ENCODE measurements around the gene ALCAM.

Gene ALCAM

DNA sequence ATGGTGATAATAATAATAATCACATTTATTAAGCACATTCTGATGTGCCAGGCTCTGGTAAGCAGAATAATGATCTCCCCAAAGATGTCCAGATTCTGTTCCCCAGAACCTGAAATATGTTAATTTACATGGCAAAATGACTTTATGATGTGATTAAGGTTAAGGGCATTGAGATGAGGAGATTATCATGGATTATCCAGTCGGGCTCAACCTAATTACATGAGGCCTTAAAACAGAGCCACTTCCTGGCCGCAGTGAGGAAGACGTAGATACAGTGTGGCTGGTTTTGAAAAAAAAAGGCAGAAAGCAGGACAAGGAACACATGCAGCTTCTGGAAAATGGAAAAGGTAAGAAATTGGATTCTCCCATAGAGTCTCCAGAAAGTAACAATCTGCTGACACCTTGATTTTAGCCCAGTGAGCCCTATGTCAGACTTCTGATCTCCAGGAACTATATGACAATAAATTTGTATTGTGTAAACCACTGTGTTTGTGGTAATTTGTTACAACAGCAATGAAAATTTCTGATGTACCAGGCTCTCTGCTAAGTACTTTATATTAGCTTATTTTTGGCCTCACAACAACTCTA lies 126.7 kb downstream of the ALCAM start:
- DNase-seq (ENCODE audit: low read depth) = no peak

DNA sequence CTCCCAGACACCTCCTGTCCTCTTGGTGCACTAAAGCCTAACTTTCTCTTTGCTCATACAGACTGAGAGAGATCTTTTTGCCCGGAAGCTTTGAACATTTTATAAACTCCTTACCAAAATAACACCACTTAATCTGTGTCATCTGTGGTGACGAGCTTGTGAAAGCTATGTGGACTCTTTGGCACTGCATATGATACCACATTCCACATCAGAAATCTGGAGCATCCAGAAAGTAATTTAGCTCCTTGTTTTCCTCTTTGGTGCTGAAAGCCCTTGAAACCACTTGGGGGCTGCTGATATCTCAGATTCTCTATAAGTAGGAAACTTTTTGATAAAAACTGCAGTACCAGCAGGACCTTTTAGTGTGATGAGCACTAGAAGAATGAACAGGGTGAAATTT lies 128.3 kb downstream of the ALCAM start:
- no peak for DNase-seq (ENCODE audit: low read depth)

GRCh38 chr3:105496343-105496742 lies 129.6 kb downstream of the ALCAM start:
- DNase-seq (ENCODE audit: low read depth) = no peak

GRCh38 chr3:105497386-105497785 lies 130.7 kb downstream of the ALCAM start:
- DNase-seq (ENCODE audit: low read depth) = no peak

- DNase-seq (ENCODE audit: low read depth) = no peak
Observed at GRCh38 chr3:105499961-105500360, 133.3 kb downstream of the ALCAM start.

GRCh38 chr3:105502333-105502732 lies 135.6 kb downstream of the ALCAM start:
- no peak for DNase-seq (ENCODE audit: low read depth)

- DNase-seq (ENCODE audit: low read depth) = no peak
Observed at GRCh38 chr3:105503191-105503593, 136.5 kb downstream of the ALCAM start.

DNA sequence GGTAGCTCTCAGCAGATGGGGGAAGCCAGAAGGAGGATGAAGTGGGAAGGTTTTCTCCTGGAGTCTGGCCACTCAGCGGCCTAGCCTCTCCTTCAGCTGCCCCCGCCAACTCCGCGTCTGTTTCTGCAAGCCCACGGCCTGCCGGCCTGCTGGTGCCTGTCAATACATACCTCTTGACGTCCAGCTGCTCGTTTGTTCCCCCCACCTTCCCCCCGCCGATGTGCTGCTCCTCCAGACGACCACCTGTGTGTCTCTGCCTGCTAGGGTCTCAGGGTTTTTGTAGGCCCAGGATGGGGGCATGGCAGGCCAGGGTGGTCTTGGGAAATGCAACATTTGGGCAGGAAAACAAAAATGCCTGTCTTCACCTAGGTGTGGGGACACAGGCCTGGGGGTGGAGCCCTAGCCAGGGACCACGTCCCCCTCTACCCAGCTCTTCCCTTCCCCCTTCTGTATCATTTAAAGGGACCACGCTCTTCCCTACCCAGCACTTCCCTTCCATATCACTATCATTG lies 137.8 kb downstream of the ALCAM start:
- no peak for DNase-seq (ENCODE audit: low read depth)

- no peak for DNase-seq (ENCODE audit: low read depth)
Observed at GRCh38 chr3:105505170-105505569, 138.5 kb downstream of the ALCAM start.

- no peak for DNase-seq (ENCODE audit: low read depth)
Observed at GRCh38 chr3:105511031-105511430, 144.3 kb downstream of the ALCAM start.

DNA sequence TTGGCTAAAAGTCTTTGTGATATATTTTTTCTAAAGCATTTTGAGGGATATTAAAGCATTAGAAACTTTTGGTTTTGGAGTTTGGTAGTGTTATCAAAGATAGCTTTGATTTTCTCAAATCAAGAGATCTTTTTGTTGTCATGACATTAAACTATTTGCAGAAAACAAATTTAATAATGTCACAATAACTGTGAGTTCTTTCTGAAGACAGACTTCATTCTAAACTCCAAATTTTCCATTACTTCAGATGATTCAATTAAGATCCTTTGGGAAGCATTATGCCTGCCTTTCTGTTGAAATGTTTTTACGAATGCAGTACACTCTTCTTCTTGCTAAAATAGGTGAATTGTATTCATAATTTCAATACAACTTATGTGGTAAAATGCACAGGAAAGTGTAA lies 145.4 kb downstream of the ALCAM start:
- DNase-seq (ENCODE audit: low read depth) = no peak

DNA sequence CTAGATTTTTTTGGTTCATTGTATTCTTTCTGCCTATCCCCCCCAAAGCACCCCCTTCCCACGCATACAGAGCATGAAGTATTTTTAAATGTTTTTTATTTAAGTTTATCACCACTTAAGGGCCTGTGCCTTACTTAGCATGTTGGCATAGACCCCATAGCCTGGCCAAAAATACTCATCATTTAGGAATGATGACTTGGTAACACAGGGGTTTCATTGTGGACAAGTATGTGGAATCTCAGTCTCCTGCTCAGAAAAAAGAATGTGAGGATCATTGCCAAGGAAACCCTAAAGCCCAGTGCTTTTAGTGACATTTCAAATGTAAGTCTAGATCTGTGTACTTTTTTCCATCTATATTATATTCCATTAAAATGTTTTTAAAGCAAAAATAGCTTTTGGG lies 146.3 kb downstream of the ALCAM start:
- DNase-seq (ENCODE audit: low read depth) = no peak

GRCh38 chr3:105513886-105514285 lies 147.2 kb downstream of the ALCAM start:
- no peak for DNase-seq (ENCODE audit: low read depth)

GRCh38 chr3:105515372-105515771 lies 148.7 kb downstream of the ALCAM start:
- DNase-seq (ENCODE audit: low read depth) = no peak

DNA sequence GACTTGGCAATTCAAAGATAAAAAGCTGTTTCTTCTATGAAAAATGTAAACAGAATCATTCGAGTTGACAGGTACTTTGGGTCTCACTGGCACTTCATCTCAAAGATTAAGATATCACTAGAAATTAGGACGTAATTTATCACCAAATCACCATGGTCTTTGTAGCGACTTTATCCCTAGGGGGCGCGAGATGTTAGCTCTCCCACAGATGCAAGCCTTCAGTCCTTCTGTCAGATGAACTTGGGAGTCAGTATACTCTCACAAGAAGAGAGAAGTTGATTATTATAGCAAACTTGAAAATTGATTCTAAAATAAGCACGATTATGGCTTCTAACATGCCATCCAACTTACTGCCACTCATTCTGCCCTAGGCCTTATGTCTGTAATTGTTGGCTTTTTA lies 150.3 kb downstream of the ALCAM start:
- DNase-seq (ENCODE audit: low read depth) = no peak

- no peak for DNase-seq (ENCODE audit: low read depth)
Observed at GRCh38 chr3:105518203-105518602, 151.5 kb downstream of the ALCAM start.

DNA sequence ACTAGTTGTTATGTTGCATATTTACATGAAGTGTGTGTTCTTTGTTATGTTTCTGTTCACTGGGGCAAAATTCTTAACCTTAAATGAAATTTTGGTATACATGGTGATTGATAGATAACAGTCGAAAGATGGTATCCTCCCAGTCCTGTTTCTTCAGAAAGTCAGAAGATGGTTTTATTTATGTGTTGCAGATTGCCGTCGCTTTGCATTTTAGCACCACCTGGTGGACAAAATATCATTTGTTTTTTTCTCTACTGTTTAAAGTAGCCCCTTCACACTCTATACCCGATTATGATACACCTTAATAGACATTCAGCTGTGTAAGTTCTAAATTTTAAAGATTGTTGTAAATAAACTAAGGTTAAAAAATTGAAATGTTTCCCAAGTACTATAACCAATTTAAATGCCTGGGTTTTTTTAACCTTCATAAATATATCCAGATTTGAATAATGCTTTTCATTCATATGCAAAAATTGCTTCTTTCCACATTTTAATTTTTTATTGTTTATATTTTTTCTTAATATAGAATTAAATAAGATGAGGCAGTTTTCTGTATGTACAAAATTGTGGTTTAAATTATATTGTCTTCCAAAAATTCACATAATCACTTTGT lies 152.2 kb downstream of the ALCAM start:
- peak; percentile 5 for DNase-seq (ENCODE audit: low read depth)

DNA sequence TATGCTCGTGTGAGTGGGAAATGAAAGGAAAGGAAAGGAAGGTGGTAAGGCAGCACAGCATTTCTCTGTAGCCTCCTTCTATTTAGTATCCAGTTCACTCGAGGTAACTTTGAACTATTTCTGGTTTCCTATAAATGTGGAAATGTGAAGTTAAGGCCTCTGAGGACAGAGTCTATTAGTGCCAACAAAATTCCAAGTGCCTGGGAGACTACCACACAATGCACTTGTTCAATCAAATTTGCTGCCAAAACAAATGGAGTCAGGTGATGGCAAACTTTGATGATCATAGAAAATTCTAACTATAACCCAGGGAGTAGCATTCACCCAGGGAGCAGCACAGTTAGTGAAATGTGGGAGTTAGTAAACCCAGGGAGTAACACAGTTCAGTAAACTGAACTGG lies 155.1 kb downstream of the ALCAM start:
- DNase-seq (ENCODE audit: low read depth) = no peak

- DNase-seq (ENCODE audit: low read depth) = no peak
Observed at GRCh38 chr3:105523501-105523900, 156.8 kb downstream of the ALCAM start.

- no peak for DNase-seq (ENCODE audit: low read depth)
Observed at GRCh38 chr3:105525531-105525930, 158.8 kb downstream of the ALCAM start.

DNA sequence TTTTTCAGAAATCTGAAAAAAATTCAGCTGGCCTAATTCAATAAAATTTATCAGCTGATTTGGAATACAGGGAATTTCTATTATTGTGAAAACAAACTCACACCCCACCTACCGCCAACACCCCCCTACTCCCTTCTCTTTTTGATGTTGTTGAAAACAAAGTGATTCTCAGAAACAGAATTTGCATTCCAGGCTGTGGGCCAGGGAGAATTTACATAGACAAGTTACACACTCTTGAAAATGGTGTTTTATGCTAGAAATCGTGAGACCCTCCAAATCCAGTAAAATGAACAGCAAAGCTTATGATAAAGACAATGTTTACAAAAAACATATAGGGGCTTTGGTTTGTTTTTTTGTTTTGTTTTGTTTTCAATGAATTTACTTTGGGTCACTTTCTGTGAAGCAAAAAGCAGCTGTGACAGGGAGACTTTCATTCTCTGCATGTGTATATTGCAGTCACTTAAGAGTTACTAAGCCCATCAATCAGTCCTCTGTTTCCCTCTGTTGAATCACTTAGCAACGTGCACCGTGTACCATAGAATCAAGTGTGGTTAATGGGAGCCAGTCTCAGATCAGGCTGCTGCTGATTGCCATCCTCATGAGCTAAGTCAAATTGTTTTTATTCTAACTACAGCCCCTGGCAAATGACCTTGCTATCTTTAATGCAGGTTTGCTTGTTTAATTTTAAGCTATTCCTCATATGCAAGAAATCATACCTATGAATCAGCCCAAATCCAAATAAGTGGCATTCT lies 159.8 kb downstream of the ALCAM start:
- no peak for DNase-seq (ENCODE audit: low read depth)

GRCh38 chr3:105527535-105527934 lies 160.8 kb downstream of the ALCAM start:
- DNase-seq (ENCODE audit: low read depth) = no peak

DNA sequence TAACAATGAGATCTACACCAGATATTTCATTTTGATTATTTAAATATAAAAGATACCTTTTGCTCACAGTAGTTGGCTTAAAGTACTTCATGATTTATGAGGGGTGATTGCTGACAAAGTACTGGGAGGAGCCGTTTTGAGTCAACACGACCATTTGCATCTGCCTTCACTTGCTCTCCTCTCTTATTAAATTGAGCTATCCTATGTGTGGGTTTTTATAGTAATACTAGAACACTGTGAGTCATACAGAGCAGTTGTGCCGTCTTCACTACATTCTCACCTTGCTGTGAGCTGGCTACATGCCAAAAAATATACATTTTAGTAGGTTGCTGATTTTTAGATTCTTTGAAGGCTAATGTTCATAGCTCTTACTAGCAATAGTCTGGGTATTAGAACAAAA lies 161.2 kb downstream of the ALCAM start:
- peak; percentile 7 for DNase-seq (ENCODE audit: low read depth)

Data from activated T-cell treated with anti-CD3 and anti-CD28 coated beads for 24 hours (primary cell).